ENCODE measurements around the gene HMGXB4. TPM values are rescaled to one million over a fixed set of nuclear protein-coding genes. Genes with fewer than 3 reads are reported as not detected.

HMGXB4 gene
- total and polyA plus RNA-seq, 2 of the 13 experiments (the other 11 are each of a cell fraction or from before 2014, with no cell fraction given): 13.9 to 16.3 TPM

DNA sequence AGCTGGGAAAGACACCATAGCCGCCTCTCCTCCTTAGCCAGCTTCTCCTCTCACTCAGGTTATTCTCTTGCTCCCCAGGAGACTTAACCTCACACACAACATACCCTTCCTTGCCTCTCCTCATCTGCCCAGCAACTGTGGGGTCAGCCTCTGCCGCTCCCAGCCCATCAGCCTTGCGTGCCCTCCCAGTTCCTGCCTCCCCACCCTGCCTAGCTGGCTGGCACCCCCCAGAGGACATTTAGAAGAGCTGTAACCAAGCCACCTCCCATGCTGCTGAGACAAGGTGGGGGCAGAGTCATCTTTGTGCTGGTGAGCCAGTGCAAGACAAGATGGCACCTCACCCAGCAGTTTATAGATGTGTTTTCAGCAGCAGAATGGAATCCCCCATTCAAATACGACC lies 80.6 kb downstream of the HMGXB4 start:
- Histone ChIP-seq H2AFZ (ENCODE audit: low read length) (no peak overlapping the region), H3K4me1 (ENCODE audit: insufficient read depth, low read length) (no peaks in the 10 kb centered on the region), H3K27ac (ENCODE audit: extremely low read length, insufficient read depth, low read length) (no peak overlapping the region), H3K36me3 (replicated peaks in 1 of 2; ENCODE audit: control insufficient read depth in 1 of 2, insufficient read depth in 2 of 2, low read length in 2 of 2) (peaks cover 36 to 73% of the 10 kb centered on the region in 2 experiments), H3K4me2 (ENCODE audit: low read depth, low read length) (no peak overlapping the region), H3K27me3 (ENCODE audit: control insufficient read depth in 1 of 2, insufficient read depth in 2 of 2, low read length in 2 of 2) (no peaks in the 10 kb centered on the region), H4K20me1 (ENCODE audit: insufficient read depth, low read length) (no peaks in the 10 kb centered on the region), H3K9ac (ENCODE audit: insufficient read depth, low read depth, low read length) (no peak overlapping the region), H3K4me3 (replicated peaks in 1 of 3; ENCODE audit: insufficient read depth in 1 of 3, low read depth in 2 of 3, low read length in 3 of 3) (no peak overlapping the region), H3K79me2 (ENCODE audit: insufficient read depth, low read length) (no peaks in the 10 kb centered on the region), H3K9me3 (ENCODE audit: low read length) (no peaks in the 10 kb centered on the region)
- ChIA-PET POLR2A (interaction anchor here (1.1 to 1.4 kb wide), 2 partner anchors 37 to 38 kb away, joined by 3 to 4 read pairs; partner anchors contain the start of gene TOM1), CTCF (ENCODE audit: low intra/inter-chr PET ratio, low total read pairs) (no interaction called here)
- TF ChIP-seq RBM39 (IDR thresholded peaks at IDR 0.05; ENCODE audit: low read depth, low read length, poor library complexity, severe bottlenecking) (no peak), STAG1 (CRISPR knock-in tag; IDR thresholded peaks at IDR 0.05) (peak; percentile 67), MAZ (IDR thresholded peaks at IDR 0.05; ENCODE audit: borderline replicate concordance, low read depth, low read length) (no peak), MAZ (CRISPR knock-in tag; IDR thresholded peaks at IDR 0.05; ENCODE audit: low read depth) (peak; percentile 44; the same call in 1 of the 2 replicates), RFX5 (IDR thresholded peaks at IDR 0.05; ENCODE audit: low read depth, low read length) (peak; percentile 84), JUN (CRISPR knock-in tag; IDR thresholded peaks at IDR 0.05) (no peak), MAF1 (CRISPR knock-in tag; IDR thresholded peaks at IDR 0.05; ENCODE audit: borderline replicate concordance) (no peak), MTA1 (CRISPR knock-in tag; IDR thresholded peaks at IDR 0.05; ENCODE audit: borderline replicate concordance) (no peak), SIN3A (IDR thresholded peaks at IDR 0.05; ENCODE audit: borderline replicate concordance, low read depth, low read length) (no peak), RAD21 (CRISPR knock-in tag; IDR thresholded peaks at IDR 0.05) (0 out of 2 replicates have a peak, but pooled peaks have one; percentile 32), ZSCAN20 (CRISPR knock-in tag; IDR thresholded peaks at IDR 0.05; ENCODE audit: borderline replicate concordance) (no peak)
- TF ChIP-seq, protein P1, sequence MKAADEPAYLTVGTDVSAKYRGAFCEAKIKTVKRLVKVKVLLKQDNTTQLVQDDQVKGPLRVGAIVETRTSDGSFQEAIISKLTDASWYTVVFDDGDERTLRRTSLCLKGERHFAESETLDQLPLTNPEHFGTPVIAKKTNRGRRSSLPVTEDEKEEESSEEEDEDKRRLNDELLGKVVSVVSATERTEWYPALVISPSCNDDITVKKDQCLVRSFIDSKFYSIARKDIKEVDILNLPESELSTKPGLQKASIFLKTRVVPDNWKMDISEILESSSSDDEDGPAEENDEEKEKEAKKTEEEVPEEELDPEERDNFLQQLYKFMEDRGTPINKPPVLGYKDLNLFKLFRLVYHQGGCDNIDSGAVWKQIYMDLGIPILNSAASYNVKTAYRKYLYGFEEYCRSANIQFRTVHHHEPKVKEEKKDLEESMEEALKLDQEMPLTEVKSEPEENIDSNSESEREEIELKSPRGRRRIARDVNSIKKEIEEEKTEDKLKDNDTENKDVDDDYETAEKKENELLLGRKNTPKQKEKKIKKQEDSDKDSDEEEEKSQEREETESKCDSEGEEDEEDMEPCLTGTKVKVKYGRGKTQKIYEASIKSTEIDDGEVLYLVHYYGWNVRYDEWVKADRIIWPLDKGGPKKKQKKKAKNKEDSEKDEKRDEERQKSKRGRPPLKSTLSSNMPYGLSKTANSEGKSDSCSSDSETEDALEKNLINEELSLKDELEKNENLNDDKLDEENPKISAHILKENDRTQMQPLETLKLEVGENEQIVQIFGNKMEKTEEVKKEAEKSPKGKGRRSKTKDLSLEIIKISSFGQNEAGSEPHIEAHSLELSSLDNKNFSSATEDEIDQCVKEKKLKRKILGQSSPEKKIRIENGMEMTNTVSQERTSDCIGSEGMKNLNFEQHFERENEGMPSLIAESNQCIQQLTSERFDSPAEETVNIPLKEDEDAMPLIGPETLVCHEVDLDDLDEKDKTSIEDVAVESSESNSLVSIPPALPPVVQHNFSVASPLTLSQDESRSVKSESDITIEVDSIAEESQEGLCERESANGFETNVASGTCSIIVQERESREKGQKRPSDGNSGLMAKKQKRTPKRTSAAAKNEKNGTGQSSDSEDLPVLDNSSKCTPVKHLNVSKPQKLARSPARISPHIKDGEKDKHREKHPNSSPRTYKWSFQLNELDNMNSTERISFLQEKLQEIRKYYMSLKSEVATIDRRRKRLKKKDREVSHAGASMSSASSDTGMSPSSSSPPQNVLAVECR (CRISPR knock-in tag; IDR thresholded peaks at IDR 0.05; ENCODE audit: borderline replicate concordance): no peak
- TF ChIP-seq, protein P2, sequence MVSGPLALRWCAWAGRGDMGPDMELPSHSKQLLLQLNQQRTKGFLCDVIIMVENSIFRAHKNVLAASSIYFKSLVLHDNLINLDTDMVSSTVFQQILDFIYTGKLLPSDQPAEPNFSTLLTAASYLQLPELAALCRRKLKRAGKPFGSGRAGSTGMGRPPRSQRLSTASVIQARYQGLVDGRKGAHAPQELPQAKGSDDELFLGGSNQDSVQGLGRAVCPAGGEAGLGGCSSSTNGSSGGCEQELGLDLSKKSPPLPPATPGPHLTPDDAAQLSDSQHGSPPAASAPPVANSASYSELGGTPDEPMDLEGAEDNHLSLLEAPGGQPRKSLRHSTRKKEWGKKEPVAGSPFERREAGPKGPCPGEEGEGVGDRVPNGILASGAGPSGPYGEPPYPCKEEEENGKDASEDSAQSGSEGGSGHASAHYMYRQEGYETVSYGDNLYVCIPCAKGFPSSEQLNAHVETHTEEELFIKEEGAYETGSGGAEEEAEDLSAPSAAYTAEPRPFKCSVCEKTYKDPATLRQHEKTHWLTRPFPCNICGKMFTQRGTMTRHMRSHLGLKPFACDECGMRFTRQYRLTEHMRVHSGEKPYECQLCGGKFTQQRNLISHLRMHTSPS (CRISPR knock-in tag; IDR thresholded peaks at IDR 0.05; ENCODE audit: low read depth): no peak
- TF ChIP-seq, protein P3, sequence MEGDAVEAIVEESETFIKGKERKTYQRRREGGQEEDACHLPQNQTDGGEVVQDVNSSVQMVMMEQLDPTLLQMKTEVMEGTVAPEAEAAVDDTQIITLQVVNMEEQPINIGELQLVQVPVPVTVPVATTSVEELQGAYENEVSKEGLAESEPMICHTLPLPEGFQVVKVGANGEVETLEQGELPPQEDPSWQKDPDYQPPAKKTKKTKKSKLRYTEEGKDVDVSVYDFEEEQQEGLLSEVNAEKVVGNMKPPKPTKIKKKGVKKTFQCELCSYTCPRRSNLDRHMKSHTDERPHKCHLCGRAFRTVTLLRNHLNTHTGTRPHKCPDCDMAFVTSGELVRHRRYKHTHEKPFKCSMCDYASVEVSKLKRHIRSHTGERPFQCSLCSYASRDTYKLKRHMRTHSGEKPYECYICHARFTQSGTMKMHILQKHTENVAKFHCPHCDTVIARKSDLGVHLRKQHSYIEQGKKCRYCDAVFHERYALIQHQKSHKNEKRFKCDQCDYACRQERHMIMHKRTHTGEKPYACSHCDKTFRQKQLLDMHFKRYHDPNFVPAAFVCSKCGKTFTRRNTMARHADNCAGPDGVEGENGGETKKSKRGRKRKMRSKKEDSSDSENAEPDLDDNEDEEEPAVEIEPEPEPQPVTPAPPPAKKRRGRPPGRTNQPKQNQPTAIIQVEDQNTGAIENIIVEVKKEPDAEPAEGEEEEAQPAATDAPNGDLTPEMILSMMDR (CRISPR knock-in tag; IDR thresholded peaks at IDR 0.05): peak; percentile 74
- ATAC-seq: peak; percentile 60
- DNase-seq (ENCODE audit: low spot score): no peak
- in situ Hi-C loops (cut with HindIII; ENCODE audit: extremely low pct_ligation_motif_present, low pct_unique_long_range_greater_than_20kb) (no loop called here), intact Hi-C loops (cut with micrococcal nuclease; ENCODE audit: unreplicated experiment) (no loop called here)
- FAIRE-seq: no peak
- WGBS (ENCODE audit: low lambda C conversion rate): 98% methylated on average over 4 of the region's 4 CpGs
- no TSS peak for BruUV-seq (replicated peaks)

Measured in HepG2 (cell line).